ENCODE data around the gene GALNTL6.

GALNTL6 gene

GRCh38 chr4:172220679-172221078 is 407.5 kb downstream of the GALNTL6 start:
- DNase-seq (ENCODE audit: low read depth): no peak

DNA sequence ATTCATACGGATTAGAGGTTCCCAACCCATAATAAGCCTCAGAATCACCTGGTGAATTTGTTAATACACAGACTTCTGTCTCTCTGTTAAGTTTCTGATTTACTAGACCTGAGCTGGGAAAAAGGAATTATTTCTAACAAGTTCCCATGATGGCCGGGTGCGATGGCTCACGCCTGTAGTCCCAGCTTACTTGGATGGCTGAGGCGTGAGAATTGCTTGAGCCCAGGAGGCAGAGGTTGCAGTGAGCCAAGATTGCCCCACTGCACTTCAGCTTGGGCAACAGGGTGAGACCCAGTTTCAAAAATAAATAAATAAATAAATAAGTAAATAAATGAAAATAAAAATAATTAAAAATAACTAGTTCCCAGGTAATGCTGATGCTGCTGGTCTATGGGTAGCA is 412.3 kb downstream of the GALNTL6 start:
- DNase-seq (ENCODE audit: low read depth): no peak

DNA sequence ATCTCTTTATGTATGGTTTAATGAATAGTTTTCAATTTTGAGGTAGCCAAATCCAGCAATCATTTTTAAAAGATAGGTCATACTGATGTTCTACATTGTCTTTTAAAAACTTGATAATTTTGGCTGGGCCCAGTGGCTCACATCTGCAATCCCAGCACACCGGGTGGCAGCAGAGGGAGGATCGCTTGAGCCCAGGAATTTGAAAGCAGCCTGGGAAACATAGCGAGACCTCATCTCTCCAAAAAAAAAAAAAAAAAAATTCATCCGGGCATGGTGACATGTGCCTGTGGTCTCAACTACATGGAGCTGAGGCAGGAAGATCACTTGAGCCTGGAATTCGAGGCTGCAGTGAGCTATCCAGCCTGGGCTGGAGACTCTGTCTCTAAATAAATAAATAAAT is 419.8 kb downstream of the GALNTL6 start:
- DNase-seq (ENCODE audit: low read depth): no peak

- DNase-seq (ENCODE audit: low read depth): no peak
Observed at GRCh38 chr4:172243551-172243950, 430.3 kb downstream of the GALNTL6 start.

GRCh38 chr4:172245516-172245915 is 432.3 kb downstream of the GALNTL6 start:
- DNase-seq (ENCODE audit: low read depth): no peak

DNA sequence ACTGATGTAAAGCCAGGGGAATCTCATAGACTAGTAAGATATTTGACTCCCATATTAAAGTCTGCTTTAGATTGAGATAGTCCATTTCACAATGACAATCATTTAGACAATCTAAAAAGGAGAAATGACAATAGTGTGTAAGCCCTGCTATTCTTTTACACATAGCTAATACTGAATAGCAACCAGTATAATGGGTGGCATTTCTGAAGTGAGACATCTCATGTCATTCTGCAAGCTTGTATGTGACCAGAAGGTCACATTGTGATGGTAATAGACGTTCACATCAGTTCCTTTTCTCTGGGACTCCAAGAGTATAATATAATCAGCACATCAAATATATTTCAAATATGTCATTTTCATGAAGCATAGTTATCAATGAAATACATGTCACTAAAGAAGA is 440.2 kb downstream of the GALNTL6 start:
- DNase-seq (ENCODE audit: low read depth): no peak

GRCh38 chr4:172256820-172257219 is 443.6 kb downstream of the GALNTL6 start:
- DNase-seq (ENCODE audit: low read depth): no peak

DNA sequence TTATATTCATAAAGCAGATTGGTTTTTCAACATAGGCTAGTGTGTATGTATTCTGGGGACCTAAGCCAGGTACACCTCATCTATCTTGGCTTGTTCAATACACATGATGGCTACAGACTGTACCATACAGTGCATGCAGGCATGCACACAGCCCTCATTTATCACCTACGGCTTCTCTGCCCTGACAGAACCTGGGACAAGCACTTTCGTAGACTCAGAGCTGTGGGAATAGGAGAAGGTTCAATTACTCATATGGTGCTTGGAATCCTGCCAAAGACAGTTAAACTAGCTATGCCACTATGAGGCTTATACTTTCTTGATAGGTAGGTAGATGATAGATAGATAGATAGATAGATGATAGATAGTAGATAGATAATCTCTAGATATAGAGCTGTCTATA is 457.2 kb downstream of the GALNTL6 start:
- DNase-seq (ENCODE audit: low read depth): no peak

DNA sequence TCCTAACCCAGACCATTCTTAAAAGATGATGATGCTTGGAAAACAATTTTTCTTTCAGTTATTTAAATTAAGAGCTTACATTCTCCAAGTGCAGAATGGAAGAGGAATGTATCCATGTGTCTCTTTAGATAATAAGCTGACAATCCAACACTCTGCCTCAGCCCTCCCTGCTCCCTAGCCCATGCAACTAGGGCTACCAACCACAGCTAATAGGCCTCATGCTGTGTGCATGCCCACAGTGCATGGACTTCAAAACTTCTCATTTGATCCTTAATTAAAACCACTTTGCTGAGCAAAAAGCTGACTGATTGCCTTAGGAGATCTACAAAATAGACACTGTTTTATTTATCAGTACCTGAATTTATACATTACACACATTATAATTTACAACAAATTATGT is 473.9 kb downstream of the GALNTL6 start:
- DNase-seq (ENCODE audit: low read depth): no peak

GRCh38 chr4:172305698-172306097 is 492.5 kb downstream of the GALNTL6 start:
- no peak for DNase-seq (ENCODE audit: low read depth)

DNA sequence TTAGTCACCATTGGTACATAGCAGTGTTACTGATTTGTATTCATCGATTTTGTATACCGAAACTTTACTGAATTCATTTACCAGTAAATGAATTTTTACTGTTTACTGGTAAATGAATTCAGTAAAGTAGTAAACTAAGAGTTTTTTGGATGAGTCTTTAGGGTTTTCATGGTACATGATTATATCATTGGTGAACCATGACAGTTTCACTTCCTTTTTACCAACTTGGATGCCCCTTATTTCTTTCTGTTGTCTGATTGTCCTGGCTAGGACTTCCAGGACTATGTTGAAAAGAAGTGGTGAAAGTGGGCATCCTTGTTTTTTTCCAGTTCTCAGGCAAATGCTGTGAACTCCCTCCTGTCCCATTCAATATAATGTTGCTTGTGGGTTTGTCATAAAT is 494.9 kb downstream of the GALNTL6 start:
- no peak for DNase-seq (ENCODE audit: low read depth)

GRCh38 chr4:172311682-172312081 is 498.5 kb downstream of the GALNTL6 start:
- no peak for DNase-seq (ENCODE audit: low read depth)

DNA sequence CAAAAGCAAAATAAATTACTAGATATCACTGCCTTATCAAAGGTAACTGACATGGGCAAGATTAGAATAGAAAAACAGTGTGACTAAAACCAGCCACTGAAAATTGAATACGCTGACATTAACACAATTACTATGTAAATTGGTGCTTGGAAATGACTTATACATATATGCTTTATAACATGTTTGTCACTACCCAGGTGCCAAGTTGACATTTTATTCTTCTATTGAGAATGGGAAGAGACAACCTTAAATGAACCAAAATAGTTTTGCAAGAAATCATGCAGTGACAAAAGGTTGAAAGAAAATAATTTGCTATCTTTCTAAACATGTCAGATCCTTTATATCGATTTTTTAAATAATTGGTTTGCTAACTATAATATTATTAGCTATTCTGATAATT is 510.1 kb downstream of the GALNTL6 start:
- DNase-seq (ENCODE audit: low read depth): no peak

GRCh38 chr4:172344308-172344938 is 531.2 kb downstream of the GALNTL6 start:
- no peak for DNase-seq (ENCODE audit: low read depth)

GRCh38 chr4:172348426-172348825 is 535.2 kb downstream of the GALNTL6 start:
- no peak for DNase-seq (ENCODE audit: low read depth)

DNA sequence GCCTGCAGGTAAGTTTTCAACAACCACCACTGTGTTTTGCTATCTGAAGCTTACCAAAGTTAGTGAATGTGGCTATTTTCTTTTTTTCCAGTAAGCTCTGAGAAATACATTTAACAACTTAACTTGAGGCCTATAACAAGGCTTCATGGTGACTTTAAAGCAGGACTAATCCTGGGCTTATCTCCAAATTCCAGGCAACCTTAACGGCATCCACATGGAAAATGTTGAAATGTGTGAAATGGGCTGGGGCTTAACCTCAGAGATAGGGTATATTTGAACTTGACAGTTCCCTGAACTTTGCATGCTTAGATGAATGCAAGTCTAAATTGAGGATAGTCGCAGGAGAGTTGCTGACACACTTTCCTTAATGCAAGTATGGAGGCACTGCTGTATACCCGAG is 539.2 kb downstream of the GALNTL6 start:
- no peak for DNase-seq (ENCODE audit: low read depth)

- no peak for DNase-seq (ENCODE audit: low read depth)
Observed at GRCh38 chr4:172356016-172356415, 542.8 kb downstream of the GALNTL6 start.

GRCh38 chr4:172357006-172357540 is 543.9 kb downstream of the GALNTL6 start:
- no peak for DNase-seq (ENCODE audit: low read depth)

- DNase-seq (ENCODE audit: low read depth): no peak
Observed at GRCh38 chr4:172362569-172362968, 549.4 kb downstream of the GALNTL6 start.

DNA sequence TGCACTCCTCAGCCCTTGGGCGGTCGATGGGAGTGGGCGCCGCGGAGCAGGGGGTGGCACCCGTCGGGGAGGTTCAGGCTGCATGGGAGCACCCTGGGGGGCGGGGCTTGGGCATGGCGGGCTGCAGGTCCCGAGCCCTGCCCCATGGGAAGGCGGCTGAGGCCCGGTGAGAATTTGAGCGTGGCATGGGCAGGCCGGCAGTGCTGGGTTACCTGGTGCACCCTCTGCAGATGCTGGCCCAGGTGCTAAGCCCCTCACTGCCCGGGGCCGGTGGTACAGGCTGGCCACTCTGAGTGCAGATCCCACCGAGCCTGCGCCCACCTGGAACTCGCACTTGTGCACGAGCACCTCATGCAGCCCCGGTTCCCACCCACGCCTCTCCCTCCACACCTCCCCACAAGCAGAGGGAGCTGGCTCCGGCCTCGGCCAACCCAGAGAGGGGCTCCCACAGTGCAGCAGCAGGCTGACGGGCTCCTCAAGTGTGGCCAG is 556.3 kb downstream of the GALNTL6 start:
- DNase-seq (ENCODE audit: low read depth): no peak

DNA sequence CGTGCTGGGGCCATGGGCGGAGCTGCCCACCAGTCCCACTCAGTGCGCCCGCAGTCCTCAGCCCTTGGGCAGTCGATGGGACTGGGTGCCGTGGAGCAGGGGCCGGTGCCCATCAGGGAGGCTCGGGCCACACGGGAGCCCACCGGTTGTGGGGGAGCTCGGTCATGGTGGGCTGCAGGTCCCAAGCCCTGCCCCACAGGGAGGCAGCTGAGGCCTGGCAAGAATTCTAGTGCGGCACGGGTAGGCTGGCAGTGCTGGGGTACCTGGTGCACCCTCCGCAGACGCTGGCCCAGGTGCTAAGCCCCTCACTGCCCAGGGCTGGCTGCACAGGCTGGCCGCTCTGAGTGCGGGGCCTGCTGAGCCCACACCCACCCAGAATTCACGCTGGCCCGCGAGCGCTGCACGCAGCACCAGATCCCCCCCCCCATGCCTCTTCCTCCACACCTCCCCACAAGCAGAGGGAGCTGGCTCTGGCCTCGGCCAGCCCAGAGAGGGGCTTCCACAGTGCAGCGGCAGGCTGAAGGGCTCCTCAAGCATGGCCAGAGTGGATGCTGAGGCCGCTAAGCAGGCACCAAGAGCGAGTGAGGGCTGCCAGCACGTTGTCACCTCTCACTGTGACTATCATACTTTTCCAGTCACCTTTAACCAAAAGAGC is 564.4 kb downstream of the GALNTL6 start:
- no peak for DNase-seq (ENCODE audit: low read depth)

DNA sequence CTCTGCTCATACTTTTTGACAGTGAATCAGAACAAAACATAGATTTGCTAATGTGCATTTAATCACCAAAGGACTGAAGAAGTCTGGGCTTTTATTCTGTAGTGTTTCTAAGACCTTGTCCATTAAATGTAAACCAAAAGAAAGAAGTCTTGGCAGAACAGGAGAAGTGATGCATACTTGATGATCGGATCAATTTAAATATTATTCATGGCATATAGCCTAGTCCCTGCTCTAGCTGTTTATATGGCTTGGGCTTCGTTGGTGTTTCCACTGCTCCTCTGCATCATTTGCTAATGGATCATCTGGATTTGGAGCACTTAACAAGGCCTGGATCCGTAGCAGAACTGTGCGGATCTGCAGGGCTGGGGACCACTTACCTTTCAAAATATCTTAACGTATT is 566.6 kb downstream of the GALNTL6 start:
- no peak for DNase-seq (ENCODE audit: low read depth)

DNA sequence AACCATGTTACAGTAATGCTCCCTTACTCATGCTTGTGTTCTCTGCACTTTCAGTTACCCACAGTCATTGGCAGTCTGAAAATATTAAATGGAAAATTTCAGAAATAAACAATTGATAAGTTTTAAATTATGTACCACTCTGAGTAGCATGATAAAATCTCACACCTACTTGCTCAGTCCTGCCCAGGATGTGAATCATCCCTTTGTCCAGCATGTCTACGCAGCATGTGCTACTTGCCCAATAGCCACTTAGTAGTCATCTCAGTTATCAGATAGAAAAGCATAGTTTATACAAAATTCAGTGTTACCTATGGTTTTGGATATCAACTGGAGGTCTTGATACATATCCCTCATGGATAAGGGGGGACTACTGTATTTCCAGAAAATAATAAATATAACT is 577.1 kb downstream of the GALNTL6 start:
- DNase-seq (ENCODE audit: low read depth): no peak

- no peak for DNase-seq (ENCODE audit: low read depth)
Observed at GRCh38 chr4:172392741-172393140, 579.5 kb downstream of the GALNTL6 start.
